Endothelial cell of umbilical vein (primary cell): ENCODE data around the gene ELMO2. TPM values are rescaled to one million over a fixed set of nuclear protein-coding genes. Genes with fewer than 3 reads are reported as not detected.

Source experiments
- BruUV-seq: library from RNA; stranded (reverse); fragments of 400-500 nt; replicated peaks from 2 replicates; lab custom pipeline; 2021; lab: Mats Ljungman, UMichigan
- CTCF ChIA-PET: fragments of 300-600, 350-600 bp; sonication (Branson Sonifier 250); formaldehyde crosslinking; loops from one replicate; lab custom pipeline; 2021; ENCODE audit warnings: antibody characterized with exemption, inconsistent platforms; lab: Charles Lee
- POLR2A ChIA-PET: fragments of 300-600, 350-600 bp; sonication (Branson Sonifier 250); formaldehyde crosslinking; loops from one replicate; lab custom pipeline; 2021; ENCODE audit warnings: antibody characterized with exemption, inconsistent platforms; lab: Charles Lee
- DNase-seq: peaks from one replicate; pipeline ENCODE4 v3.0.0-alpha.2; 2011; ENCODE audit warnings: low read depth, low spot score
- FAIRE-seq: peaks from 2 replicates; lab custom pipeline; 2011; peaks lifted over from hg19 to GRCh38; lab: Jason Lieb, UNC
- H2AFZ ChIP-seq: 2 replicates; pipeline ENCODE4 v1.6.0; 2012; ENCODE audit warnings: low read depth, low read length, control low read depth, inconsistent platforms
- H3K27ac ChIP-seq: 2 replicates; pipeline ENCODE4 v1.5.1; 2011; ENCODE audit warnings: low read depth, mild to moderate bottlenecking, control low read depth, low read length, moderate library complexity; ENCODE audit not compliant: insufficient read depth
- H3K27me3 ChIP-seq, 2 experiments: 2 replicates each; pipeline versions ENCODE4 v1.6.0 to v1.6.1; 2011; ENCODE audit warnings: low read length in 2 of 2, mixed read lengths in 1 of 2; ENCODE audit not compliant: control insufficient read depth in 2 of 2, insufficient read depth in 2 of 2
- H3K36me3 ChIP-seq, 2 experiments: 2 replicates in 1 of 2; 3 replicates in 1 of 2; pipeline ENCODE4 v1.5.1; 2011; ENCODE audit warnings: low read length in 2 of 2, mild to moderate bottlenecking in 1 of 2, moderate library complexity in 1 of 2; ENCODE audit not compliant: control insufficient read depth in 2 of 2, insufficient read depth in 2 of 2; ENCODE audit errors: extremely low read depth in 1 of 2
- H3K4me1 ChIP-seq: 3 replicates; pipeline ENCODE4 v1.5.1; 2011; ENCODE audit warnings: mild to moderate bottlenecking, low read length; ENCODE audit not compliant: control insufficient read depth, insufficient read depth; ENCODE audit errors: extremely low read depth
- H3K4me2 ChIP-seq: 2 replicates; pipeline ENCODE4 v1.6.1; 2011; ENCODE audit warnings: low read length, control low read depth, mixed read lengths; ENCODE audit not compliant: insufficient read depth
- H3K4me3 ChIP-seq, 3 experiments: fragments of 200-600 bp in 1 of 3; sonication (generic), shearing (Covaris generic) in 1 of 3; replicated peaks in 1 of 3; 2 replicates each; pipeline ENCODE4 v1.5.1; 2011 to 2016; ENCODE audit warnings: control low read depth in 3 of 3, low read length in 3 of 3, mild to moderate bottlenecking in 2 of 3, inconsistent platforms in 1 of 3, low read depth in 1 of 3, moderate library complexity in 1 of 3; ENCODE audit not compliant: insufficient read depth in 1 of 3
- H3K79me2 ChIP-seq: 2 replicates; pipeline ENCODE4 v1.6.0; 2012; ENCODE audit warnings: low read length, inconsistent platforms; ENCODE audit not compliant: control insufficient read depth, insufficient read depth
- H3K9ac ChIP-seq: replicated peaks from 2 replicates; pipeline ENCODE3; 2011; ENCODE audit warnings: low read length, control low read depth; ENCODE audit not compliant: insufficient read depth; ENCODE audit errors: extremely low read depth
- H3K9me1 ChIP-seq: replicated peaks from 3 replicates; pipeline ENCODE4 v1.6.0; 2011; ENCODE audit warnings: mild to moderate bottlenecking, low read length; ENCODE audit not compliant: control insufficient read depth, insufficient read depth; ENCODE audit errors: extremely low read depth
- H3K9me3 ChIP-seq: replicated peaks from 2 replicates; pipeline ENCODE4 v1.5.1; 2012; ENCODE audit warnings: low read length, inconsistent platforms; ENCODE audit not compliant: control insufficient read depth, insufficient read depth
- H4K20me1 ChIP-seq: replicated peaks from 2 replicates; pipeline ENCODE3; 2011; ENCODE audit warnings: mild to moderate bottlenecking, low read length; ENCODE audit not compliant: control insufficient read depth, insufficient read depth; ENCODE audit errors: extremely low read depth
- CTCF ChIP-seq, 2 donors: IDR thresholded peaks; 1 replicate in 1 of 2; 2 replicates in 1 of 2; pipeline ENCODE4 v1.5.1; 2011; ENCODE audit warnings: low read length in 2 of 2, mild to moderate bottlenecking in 2 of 2, moderate library complexity in 2 of 2, control low read depth in 1 of 2, inconsistent platforms in 1 of 2, low read depth in 1 of 2; ENCODE audit not compliant: insufficient read depth in 1 of 2; ENCODE audit errors: extremely low read depth in 1 of 2
- EZH2 ChIP-seq: IDR thresholded peaks from 2 replicates; pipeline ENCODE4 v1.6.1; 2012; ENCODE audit warnings: borderline replicate concordance, low read depth, mild to moderate bottlenecking, moderate library complexity, low read length, inconsistent platforms; ENCODE audit not compliant: severe bottlenecking
- FOS ChIP-seq: IDR thresholded peaks from 2 replicates; pipeline ENCODE4 v1.6.1; 2011; ENCODE audit warnings: mild to moderate bottlenecking, low read length, moderate library complexity, borderline replicate concordance; ENCODE audit not compliant: insufficient read depth
- GATA2 ChIP-seq: IDR thresholded peaks from 2 replicates; pipeline ENCODE4 v1.7.0; 2011; ENCODE audit warnings: low read depth, mild to moderate bottlenecking, moderate library complexity, mixed read lengths, low read length; ENCODE audit not compliant: insufficient read length, insufficient read depth
- JUN ChIP-seq: IDR thresholded peaks from 2 replicates; pipeline ENCODE4 v1.6.1; 2011; ENCODE audit warnings: borderline replicate concordance, low read depth; ENCODE audit not compliant: insufficient read length, insufficient read depth
- MAX ChIP-seq: IDR thresholded peaks from 2 replicates; pipeline ENCODE4 v1.6.1; 2011; ENCODE audit not compliant: insufficient read depth, insufficient read length
- MYC ChIP-seq: IDR thresholded peaks from one replicate; pipeline ENCODE4 v1.6.1; 2011; ENCODE audit warnings: mild to moderate bottlenecking, low read depth, low read length
- POLR2A ChIP-seq: IDR thresholded peaks from 2 replicates; pipeline ENCODE4 v1.6.1; 2012; ENCODE audit warnings: low read depth, mild to moderate bottlenecking, control low read depth, low read length
- POLR2AphosphoS5 ChIP-seq: IDR thresholded peaks from 2 replicates; pipeline ENCODE4 v1.6.1; 2012; ENCODE audit warnings: low read depth, mild to moderate bottlenecking, control low read depth, low read length, moderate library complexity; ENCODE audit not compliant: insufficient read depth
- dilution Hi-C: fragments of 300-500 bp; cut with MboI; formaldehyde crosslinking; loops from one replicate; pipeline ENCODE4 v1.15.0; 2019; ENCODE audit warnings: low sequenced_read_pairs; ENCODE audit not compliant: extremely low pct_ligation_motif_present
- intact Hi-C: fragments of 100-400 bp; cut with micrococcal nuclease; formaldehyde crosslinking; loops from one replicate; pipeline ENCODE4 v1.10.0; 2022
- polyA plus RNA-seq, 4 experiments: library from polyadenylated mRNA; depleted of rRNA in 3 of 4; stranded (reverse) in 3 of 4; unstranded in 1 of 4; fragments of >200 nt; gene quantifications; 2 replicates each; pipeline versions ENCODE4 v1.2.1 to v1.2.3, GENCODE V29; 2011 to 2012; ENCODE audit warnings: missing spikeins in 1 of 4
- total RNA-seq: library from RNA; stranded (reverse); gene quantifications from 2 replicates; pipeline ENCODE4 v1.2.3, GENCODE V29; 2021

ELMO2 gene
- total and polyA plus RNA-seq, 2 donors (not counting 3 experiments of a cell fraction or from before 2014, with no cell fraction given): 35.1 to 43.5 TPM

DNA sequence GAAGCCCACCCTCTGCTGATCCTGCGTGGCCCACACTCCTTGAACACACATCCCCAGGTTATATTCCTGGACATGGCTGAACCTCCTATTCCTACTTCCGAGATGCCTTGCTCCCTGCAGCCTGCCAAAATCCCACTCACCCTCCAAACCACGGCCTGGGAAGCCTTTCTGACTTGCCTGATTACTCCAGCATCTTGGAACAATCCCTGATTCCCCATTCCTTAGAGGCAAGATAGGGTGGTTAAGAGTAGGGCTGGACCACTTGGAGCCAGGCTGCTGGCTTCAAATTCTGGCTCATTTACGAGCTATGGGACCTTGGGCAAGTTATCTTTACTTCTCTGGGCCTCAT lies 52.2 kb downstream of the ELMO2 start:
- no peak overlapping the region for H3K4me2 ChIP-seq
- no peaks in the 10 kb centered on the region for H3K9me1 ChIP-seq
- H3K27me3 ChIP-seq: no peaks in the 10 kb centered on the region
- ChIA-PET POLR2A (no interaction called here), CTCF (no interaction called here)
- H3K9me3 ChIP-seq: no peaks in the 10 kb centered on the region
- dilution Hi-C loops (no loop called here), intact Hi-C loops (no loop called here)
- H3K27ac ChIP-seq: no peak overlapping the region
- no peak overlapping the region for H3K4me3 ChIP-seq
- FAIRE-seq (no peak), DNase-seq (no peak)
- peaks cover 9% of the 10 kb centered on the region for H3K4me1 ChIP-seq
- H3K79me2 ChIP-seq: no peaks in the 10 kb centered on the region
- peaks cover 0 to 5% of the 10 kb centered on the region in 2 experiments for H3K36me3 ChIP-seq
- H4K20me1 ChIP-seq: no peaks in the 10 kb centered on the region
- H3K9ac ChIP-seq: no peak overlapping the region
- no peak overlapping the region for H2AFZ ChIP-seq
- TF ChIP-seq POLR2A (no peak), POLR2AphosphoS5 (no peak), GATA2 (no peak), FOS (no peak), MAX (no peak), EZH2 (no peak), MYC (no peak), CTCF (IDR thresholded peaks at IDR 0.05; ENCODE audit: extremely low read depth in 1 of 2, insufficient read depth in 1 of 2, low read depth in 1 of 2, low read length in 2 of 2) (no peak), JUN (no peak)
- no TSS peak for BruUV-seq
